Mucosa of rectum (tissue), 2 donors: Measurements from ENCODE around the gene OARD1.
"Not testable (repeated sequence)": the region's sequence is repeated elsewhere in the genome, so short reads cannot be mapped to it uniquely, and the experiment has no call there.

ENCODE experiments used
- H3K27ac ChIP-seq, 2 donors: one replicate each; pipeline ENCODE4 v1.7.0; 2013; ENCODE audit warnings: inconsistent platforms in 2 of 2, low read depth in 2 of 2, low read length in 2 of 2
- H3K27me3 ChIP-seq, 2 donors: one replicate each; pipeline ENCODE4 v1.7.0; 2013; ENCODE audit warnings: low read length in 2 of 2; ENCODE audit not compliant: control insufficient read depth in 2 of 2, insufficient read depth in 2 of 2
- H3K36me3 ChIP-seq, 2 donors: one replicate each; pipeline ENCODE4 v1.7.0; 2013; ENCODE audit warnings: low read length in 2 of 2; ENCODE audit not compliant: control insufficient read depth in 2 of 2, insufficient read depth in 2 of 2
- H3K4me1 ChIP-seq, 2 donors: one replicate each; pipeline ENCODE4 v1.7.0; 2013; ENCODE audit warnings: low read length in 2 of 2, mild to moderate bottlenecking in 1 of 2; ENCODE audit not compliant: control insufficient read depth in 2 of 2, insufficient read depth in 2 of 2
- H3K4me3 ChIP-seq, 2 donors: one replicate each; pipeline ENCODE4 v1.7.0; 2013; ENCODE audit warnings: low read length in 2 of 2
- H3K9ac ChIP-seq, 2 donors: one replicate each; pipeline ENCODE4 v1.7.0; 2013; ENCODE audit warnings: low read length in 2 of 2, low read depth in 1 of 2, mild to moderate bottlenecking in 1 of 2
- H3K9me3 ChIP-seq, 2 donors: one replicate each; pipeline ENCODE4 v1.7.0; 2013; ENCODE audit warnings: low read length in 2 of 2; ENCODE audit not compliant: control insufficient read depth in 2 of 2
- donor health status: healthy.
- donor health status: Normal muscosa, but diverticular disease.

Gene OARD1

DNA sequence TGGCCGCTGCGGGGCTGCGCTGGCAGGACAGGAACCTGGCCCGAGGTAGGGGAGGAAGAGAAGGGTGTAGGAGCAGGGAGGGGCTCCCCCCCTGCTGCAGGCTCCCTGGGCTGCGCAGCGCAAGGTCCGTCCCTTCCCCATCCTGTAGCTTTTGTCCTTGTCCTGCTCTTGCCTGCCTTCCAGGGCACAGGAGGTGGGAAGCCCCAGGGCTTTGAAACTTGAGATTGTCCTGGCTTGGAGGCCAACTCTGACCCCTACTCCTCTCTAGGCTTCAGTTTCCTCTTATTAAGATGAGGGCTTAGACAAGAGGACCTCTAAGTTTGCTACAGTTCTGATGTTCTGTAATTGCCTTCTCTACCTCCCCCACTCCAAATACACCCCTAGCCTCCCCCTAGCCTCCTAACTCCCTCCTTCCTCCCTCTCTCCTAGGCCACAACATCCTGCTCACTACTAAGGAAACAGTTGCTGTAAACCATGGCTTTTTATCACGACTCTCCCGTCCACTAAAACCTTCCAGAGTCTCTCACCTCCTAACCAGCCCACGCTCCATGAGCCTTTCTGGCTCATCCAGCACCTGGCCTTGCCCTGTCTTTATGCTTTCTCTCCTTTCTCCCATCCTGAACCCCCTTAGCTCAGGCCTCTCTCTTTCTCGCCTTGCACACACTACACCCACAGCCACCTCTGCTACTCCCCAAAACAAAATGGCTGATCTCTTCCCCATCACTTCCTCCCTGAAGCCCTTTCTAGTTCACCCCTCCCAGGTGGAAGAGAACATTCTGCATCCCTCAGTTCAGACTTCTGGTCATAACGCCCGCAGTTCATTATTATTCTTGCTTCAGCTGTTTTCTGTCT, 43.4 kb downstream of the OARD1 start:
- H3K9me3 ChIP-seq = no peaks in the 10 kb centered on the region
- peak overlapping the region; percentile 62 for H3K4me3 ChIP-seq
- H3K9ac ChIP-seq = peak overlapping the region; percentile 54 to 73
- peaks cover 4 to 10% of the 10 kb centered on the region in 2 donors for H3K4me1 ChIP-seq
- H3K27ac ChIP-seq = peak overlapping the region; percentile 52 to 53
- H3K27me3 ChIP-seq = no peaks in the 10 kb centered on the region
- H3K36me3 ChIP-seq = no peaks in the 10 kb centered on the region

- H3K9ac ChIP-seq = peak overlapping the region; percentile 54 to 73
- H3K4me3 ChIP-seq = peak overlapping the region; percentile 62
Observed at GRCh38 chr6:41027799-41028560, 44.2 kb downstream of the OARD1 start.

DNA sequence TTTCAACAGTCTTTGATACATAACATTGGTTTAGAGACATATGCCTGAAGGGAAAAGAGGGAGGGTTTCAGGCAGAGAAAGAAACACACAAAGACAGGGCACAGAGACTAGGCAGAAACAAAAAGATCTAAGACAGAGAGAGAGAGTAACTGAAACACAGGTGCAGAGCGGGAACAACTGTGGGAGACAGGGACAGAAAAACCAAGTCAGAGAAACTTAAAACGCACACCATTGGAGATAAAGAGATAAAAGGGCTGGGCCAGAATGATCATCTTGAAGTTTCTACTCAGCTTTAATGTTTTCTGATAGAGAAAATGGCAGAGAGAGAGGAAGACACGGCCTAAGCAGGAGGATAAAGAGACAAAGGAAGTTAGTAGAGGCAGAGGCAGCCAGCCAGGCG, 44.9 kb downstream of the OARD1 start:
- Histone ChIP-seq H3K27me3 (no peaks in the 10 kb centered on the region), H3K9ac (peak overlapping the region; percentile 0 to 73), H3K36me3 (no peaks in the 10 kb centered on the region), H3K4me1 (peaks cover 4 to 10% of the 10 kb centered on the region in 2 donors), H3K4me3 (peak overlapping the region; percentile 60 to 62), H3K27ac (no peak overlapping the region), H3K9me3 (no peaks in the 10 kb centered on the region)

More at GRCh38 chr6:41027799-41028560, 44.2 kb downstream of the OARD1 start:
- Histone ChIP-seq H3K36me3 (no peaks in the 10 kb centered on the region), H3K27ac (peak overlapping the region; percentile 52 to 53), H3K27me3 (no peaks in the 10 kb centered on the region), H3K9me3 (no peaks in the 10 kb centered on the region), H3K4me1 (peaks cover 4 to 10% of the 10 kb centered on the region in 2 donors)

DNA sequence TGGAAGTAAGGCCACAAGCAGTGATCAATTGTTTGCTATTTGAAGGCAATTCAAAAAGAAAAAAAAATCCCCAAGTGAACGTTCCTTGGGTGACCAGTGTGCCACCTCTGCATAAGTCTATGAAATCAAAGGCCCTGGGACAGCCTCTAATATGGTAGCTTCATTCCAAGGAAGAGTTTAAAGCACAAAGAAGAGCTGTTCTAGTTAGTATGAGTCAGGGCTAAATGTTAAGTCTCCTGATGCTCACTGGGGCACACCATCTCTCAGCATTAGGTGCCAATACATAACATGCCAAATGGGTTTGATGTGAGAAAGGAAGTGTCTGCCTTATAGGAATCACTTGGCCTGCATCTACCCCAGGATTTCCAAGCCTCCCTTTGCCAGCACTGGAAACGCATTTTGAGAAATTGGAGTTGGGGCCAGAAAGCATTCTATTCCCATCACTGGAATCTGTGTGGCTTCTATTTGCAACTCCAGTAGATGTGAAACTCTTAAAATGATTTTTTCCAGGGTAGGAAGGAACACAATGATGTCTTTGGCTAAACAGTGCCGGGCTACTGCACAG, 46.1 kb downstream of the OARD1 start:
- peaks cover 4 to 10% of the 10 kb centered on the region in 2 donors for H3K4me1 ChIP-seq
- no peak overlapping the region for H3K27ac ChIP-seq
- no peaks in the 10 kb centered on the region for H3K36me3 ChIP-seq
- no peaks in the 10 kb centered on the region for H3K27me3 ChIP-seq
- H3K9me3 ChIP-seq = no peaks in the 10 kb centered on the region
- H3K4me3 ChIP-seq = no peak overlapping the region
- no peak overlapping the region for H3K9ac ChIP-seq

DNA sequence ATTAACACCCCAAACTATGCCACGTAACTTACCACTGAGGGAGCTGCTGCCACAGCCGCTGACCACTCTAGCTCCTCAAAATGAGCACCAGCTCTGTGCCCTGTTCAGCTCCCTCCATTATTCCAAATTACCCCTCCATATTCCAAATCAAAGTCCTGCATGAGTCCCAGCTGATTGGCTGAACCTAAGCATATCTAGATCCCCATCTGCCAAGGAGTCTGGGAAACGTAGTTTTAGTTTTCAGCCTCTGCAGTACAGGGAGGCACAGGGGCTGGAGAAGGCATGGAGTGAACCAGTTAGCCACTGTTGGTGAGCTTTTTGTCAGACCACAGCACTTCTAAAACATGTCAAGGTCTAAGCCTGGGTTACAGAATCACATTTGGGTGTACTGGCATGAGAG, 49.0 kb downstream of the OARD1 start:
- peaks cover 4 to 6% of the 10 kb centered on the region in 2 donors for H3K4me1 ChIP-seq
- H3K4me3 ChIP-seq = no peak overlapping the region
- H3K27ac ChIP-seq = no peak overlapping the region
- no peaks in the 10 kb centered on the region for H3K27me3 ChIP-seq
- H3K9ac ChIP-seq = no peak overlapping the region
- no peaks in the 10 kb centered on the region for H3K36me3 ChIP-seq
- H3K9me3 ChIP-seq = no peaks in the 10 kb centered on the region

GRCh38 chr6:41022294-41022693, 49.9 kb downstream of the OARD1 start:
- no peaks in the 10 kb centered on the region for H3K36me3 ChIP-seq
- H3K9ac ChIP-seq = no peak overlapping the region
- H3K9me3 ChIP-seq = no peaks in the 10 kb centered on the region
- H3K27me3 ChIP-seq = no peaks in the 10 kb centered on the region
- H3K27ac ChIP-seq = no peak overlapping the region
- H3K4me3 ChIP-seq = no peak overlapping the region
- H3K4me1 ChIP-seq = no peaks in the 10 kb centered on the region

DNA sequence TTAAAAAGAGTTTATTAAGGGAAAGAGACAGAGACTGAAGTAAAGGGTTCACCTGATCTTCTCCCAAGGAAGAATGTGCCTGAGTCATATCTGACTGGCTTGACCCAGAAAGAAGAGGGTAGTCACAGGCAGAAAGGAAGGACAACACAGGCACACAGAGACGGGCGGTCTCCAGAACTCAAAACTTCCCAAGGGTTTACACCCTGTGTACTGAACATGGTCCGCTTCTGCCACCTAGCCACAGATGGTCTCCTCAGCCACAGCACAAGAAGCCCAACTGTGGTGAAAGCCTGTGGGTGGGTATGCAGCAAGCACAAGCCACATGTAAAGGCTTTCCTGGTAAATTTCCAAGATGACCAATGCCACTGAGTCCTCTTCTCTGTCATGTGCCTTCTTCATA, 50.3 kb downstream of the OARD1 start:
- no peak overlapping the region for H3K27ac ChIP-seq
- H3K4me1 ChIP-seq = no peaks in the 10 kb centered on the region
- H3K9ac ChIP-seq = no peak overlapping the region
- H3K4me3 ChIP-seq = no peak overlapping the region
- H3K27me3 ChIP-seq = no peaks in the 10 kb centered on the region
- H3K9me3 ChIP-seq = no peaks in the 10 kb centered on the region
- no peaks in the 10 kb centered on the region for H3K36me3 ChIP-seq

GRCh38 chr6:41017663-41018062, 54.5 kb downstream of the OARD1 start:
- H3K36me3 ChIP-seq = no peaks in the 10 kb centered on the region
- no peaks in the 10 kb centered on the region for H3K27me3 ChIP-seq
- no peaks in the 10 kb centered on the region for H3K4me1 ChIP-seq
- H3K4me3 ChIP-seq = no peak overlapping the region
- H3K9me3 ChIP-seq = no peaks in the 10 kb centered on the region
- no peak overlapping the region for H3K27ac ChIP-seq
- no peak overlapping the region for H3K9ac ChIP-seq

GRCh38 chr6:41015860-41016259, 56.3 kb downstream of the OARD1 start:
- H3K4me1 ChIP-seq, H3K9ac ChIP-seq, H3K9me3 ChIP-seq, H3K27me3 ChIP-seq, H3K4me3 ChIP-seq, H3K27ac ChIP-seq, H3K36me3 ChIP-seq: not testable (repeated sequence)

DNA sequence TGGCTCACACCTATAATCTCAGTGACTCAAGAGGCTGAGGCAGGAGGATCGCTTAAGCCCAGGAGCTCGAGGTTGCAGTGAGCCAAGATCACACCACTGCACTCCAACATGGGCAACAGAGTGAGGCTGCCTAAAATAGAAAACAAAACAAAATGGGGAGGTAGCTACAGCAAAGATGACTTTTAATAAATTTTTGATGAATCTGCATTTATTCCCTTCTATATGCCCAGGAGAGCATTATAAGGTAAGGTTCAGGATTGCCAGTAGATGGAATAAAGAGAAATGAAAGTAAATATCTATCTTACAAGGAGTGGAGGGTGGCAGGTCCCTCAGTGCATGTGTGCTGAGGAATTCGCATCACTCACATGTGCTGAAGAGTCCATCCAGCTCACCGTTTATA, 57.4 kb downstream of the OARD1 start:
- Histone ChIP-seq H3K9me3 (no peaks in the 10 kb centered on the region), H3K4me1 (no peaks in the 10 kb centered on the region), H3K27me3 (no peaks in the 10 kb centered on the region), H3K9ac (no peak overlapping the region), H3K4me3 (no peak overlapping the region), H3K27ac (no peak overlapping the region), H3K36me3 (no peaks in the 10 kb centered on the region)
